Measurements from ENCODE around the gene CFAP20DC. TPM values are rescaled to one million over a fixed set of nuclear protein-coding genes. Genes with fewer than 3 reads are reported as not detected.
"Not testable (repeated sequence)": the region's sequence is repeated elsewhere in the genome, so short reads cannot be mapped to it uniquely, and the experiment has no call there.

CFAP20DC gene
- total RNA-seq, 1 donor from 2014 or later, result 8.0 TPM

DNA sequence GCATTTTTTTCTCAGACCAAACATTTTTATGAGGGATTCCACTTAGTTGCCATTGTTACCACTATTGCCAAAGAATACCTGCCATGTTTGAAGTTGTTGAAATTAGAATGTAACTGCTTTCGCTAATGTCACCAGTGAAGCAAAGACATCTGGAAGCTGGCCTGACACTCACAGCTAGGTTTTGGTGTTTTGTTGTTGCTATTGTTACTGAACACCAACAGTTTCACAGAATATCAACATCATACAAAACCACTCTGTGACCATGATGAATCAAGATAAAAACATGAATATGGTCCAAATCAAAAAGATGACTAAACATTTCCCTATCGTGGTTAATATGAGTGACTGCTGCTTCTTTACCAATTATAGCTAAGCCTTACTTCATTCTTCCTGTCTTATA, 6.9 kb upstream of the CFAP20DC start:
- TF ChIP-seq, protein P1, sequence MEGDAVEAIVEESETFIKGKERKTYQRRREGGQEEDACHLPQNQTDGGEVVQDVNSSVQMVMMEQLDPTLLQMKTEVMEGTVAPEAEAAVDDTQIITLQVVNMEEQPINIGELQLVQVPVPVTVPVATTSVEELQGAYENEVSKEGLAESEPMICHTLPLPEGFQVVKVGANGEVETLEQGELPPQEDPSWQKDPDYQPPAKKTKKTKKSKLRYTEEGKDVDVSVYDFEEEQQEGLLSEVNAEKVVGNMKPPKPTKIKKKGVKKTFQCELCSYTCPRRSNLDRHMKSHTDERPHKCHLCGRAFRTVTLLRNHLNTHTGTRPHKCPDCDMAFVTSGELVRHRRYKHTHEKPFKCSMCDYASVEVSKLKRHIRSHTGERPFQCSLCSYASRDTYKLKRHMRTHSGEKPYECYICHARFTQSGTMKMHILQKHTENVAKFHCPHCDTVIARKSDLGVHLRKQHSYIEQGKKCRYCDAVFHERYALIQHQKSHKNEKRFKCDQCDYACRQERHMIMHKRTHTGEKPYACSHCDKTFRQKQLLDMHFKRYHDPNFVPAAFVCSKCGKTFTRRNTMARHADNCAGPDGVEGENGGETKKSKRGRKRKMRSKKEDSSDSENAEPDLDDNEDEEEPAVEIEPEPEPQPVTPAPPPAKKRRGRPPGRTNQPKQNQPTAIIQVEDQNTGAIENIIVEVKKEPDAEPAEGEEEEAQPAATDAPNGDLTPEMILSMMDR (IDR thresholded peaks at IDR 0.05; ENCODE audit: unreplicated experiment), result no peak
- Mint-ChIP-seq H3K27me3 (no peaks in the 10 kb centered on the region), H3K4me3 (ENCODE audit: low read depth) (no peak overlapping the region), H3K27ac (no peak overlapping the region), H3K4me1 (ENCODE audit: low read depth) (no peaks in the 10 kb centered on the region), H3K9me3 (ENCODE audit: low read depth) (peaks cover 3% of the 10 kb centered on the region), H3K36me3 (ENCODE audit: insufficient read depth) (no peaks in the 10 kb centered on the region)
- DNase-seq (ENCODE audit: low spot score, unreplicated experiment), result no peak

DNA sequence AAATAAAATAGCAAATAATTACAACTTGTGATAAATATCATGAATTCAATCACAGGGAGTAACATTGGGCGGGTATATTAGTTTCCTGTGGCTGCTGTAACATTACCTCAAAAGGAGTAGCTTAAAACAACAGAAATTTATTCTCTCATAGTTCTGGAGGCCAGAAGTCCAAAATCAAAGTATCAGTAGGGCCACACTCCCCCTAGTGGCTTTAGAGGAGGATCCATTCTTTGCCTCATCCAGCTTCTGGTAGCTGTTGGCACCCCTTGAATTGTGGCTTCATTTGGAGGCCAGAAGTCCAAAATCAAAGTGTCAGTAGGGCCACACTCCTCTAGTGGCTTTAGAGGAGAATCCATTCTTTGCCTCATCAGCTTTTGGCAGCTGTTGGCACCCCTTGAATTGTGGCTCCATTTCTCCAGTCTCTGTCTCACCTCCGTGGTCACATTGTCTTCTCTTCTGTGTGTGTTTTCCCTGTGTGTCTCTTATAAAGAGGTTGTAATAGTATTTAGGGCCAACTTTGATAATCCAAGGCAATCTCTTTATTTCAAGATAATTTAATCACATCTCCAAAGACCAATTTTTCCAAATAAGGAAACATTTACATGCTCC, 3.1 kb upstream of the CFAP20DC start:
- no peak overlapping the region for H3K4me3 Mint-ChIP-seq (ENCODE audit: low read depth)
- peaks cover 7% of the 10 kb centered on the region for H3K4me1 Mint-ChIP-seq (ENCODE audit: low read depth)
- no peaks in the 10 kb centered on the region for H3K9me3 Mint-ChIP-seq (ENCODE audit: low read depth)
- no peak overlapping the region for H3K27ac Mint-ChIP-seq
- no peaks in the 10 kb centered on the region for H3K27me3 Mint-ChIP-seq
- DNase-seq (ENCODE audit: low spot score, unreplicated experiment), result no peak
- TF ChIP-seq, protein P1 (IDR thresholded peaks at IDR 0.05; ENCODE audit: unreplicated experiment), result peak; percentile 51
- no peaks in the 10 kb centered on the region for H3K36me3 Mint-ChIP-seq (ENCODE audit: insufficient read depth)

DNA sequence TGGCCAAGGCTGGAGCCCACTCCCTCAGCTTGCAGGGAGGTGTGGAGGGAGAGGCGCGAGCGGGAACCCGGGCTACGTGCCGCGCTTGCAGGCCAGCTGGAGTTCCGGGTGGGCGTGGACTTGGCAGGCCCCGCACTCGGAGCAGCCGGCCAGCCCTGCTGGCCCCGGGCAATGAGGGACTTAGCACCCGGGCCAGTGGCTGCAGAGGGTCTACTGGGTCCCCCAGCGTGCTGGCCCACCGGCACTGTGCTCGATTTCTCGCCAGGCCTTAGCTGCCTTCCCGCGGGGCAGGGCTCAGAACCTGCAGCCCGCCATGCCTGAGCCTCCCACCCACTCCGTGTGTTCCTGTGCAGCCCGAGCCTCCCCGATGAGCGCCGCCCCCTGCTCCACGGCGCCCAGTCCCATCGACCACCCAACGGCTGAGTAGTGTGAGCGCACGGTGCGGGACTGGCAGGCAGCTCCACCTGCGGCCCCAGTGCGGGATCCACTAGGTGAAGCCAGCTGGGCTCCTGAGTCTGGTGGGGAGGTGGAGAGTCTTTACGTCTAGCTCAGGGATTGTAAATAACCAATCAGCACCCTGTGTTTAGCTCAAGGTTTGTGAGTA, 1.1 kb upstream of the CFAP20DC start:
- H3K27me3 Mint-ChIP-seq; H3K4me3 Mint-ChIP-seq (ENCODE audit: low read depth); H3K9me3 Mint-ChIP-seq (ENCODE audit: low read depth); DNase-seq (ENCODE audit: low spot score, unreplicated experiment); H3K36me3 Mint-ChIP-seq (ENCODE audit: insufficient read depth); H3K27ac Mint-ChIP-seq: not testable (repeated sequence)
- peaks cover 11% of the 10 kb centered on the region for H3K4me1 Mint-ChIP-seq (ENCODE audit: low read depth)

DNA sequence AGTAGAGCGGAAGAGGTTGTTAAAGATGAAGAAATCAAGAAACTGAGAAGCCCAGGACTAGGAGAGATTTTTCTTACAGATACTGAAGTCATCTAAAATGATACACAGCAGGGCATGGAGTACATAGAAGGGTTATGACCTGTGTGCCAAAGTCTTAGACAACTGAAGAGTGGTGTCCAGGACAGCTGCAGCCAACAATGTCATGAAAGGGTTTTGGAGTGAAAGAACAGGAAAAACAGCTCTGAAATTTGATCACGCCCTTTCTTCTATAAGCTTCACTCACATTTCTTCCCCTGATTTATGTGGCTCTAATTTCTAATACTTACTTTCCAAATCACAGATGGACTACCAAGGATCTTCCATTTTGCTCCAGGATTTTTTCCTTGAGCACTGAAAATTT, 3.0 kb downstream of the CFAP20DC start:
- no peak for DNase-seq (ENCODE audit: low spot score, unreplicated experiment)
- no peaks in the 10 kb centered on the region for H3K27me3 Mint-ChIP-seq
- H3K36me3 Mint-ChIP-seq (ENCODE audit: insufficient read depth), result no peaks in the 10 kb centered on the region
- peaks cover 11% of the 10 kb centered on the region for H3K4me1 Mint-ChIP-seq (ENCODE audit: low read depth)
- no peaks in the 10 kb centered on the region for H3K9me3 Mint-ChIP-seq (ENCODE audit: low read depth)
- no peak overlapping the region for H3K27ac Mint-ChIP-seq
- TF ChIP-seq, protein P1 (IDR thresholded peaks at IDR 0.05; ENCODE audit: unreplicated experiment), result no peak
- H3K4me3 Mint-ChIP-seq (ENCODE audit: low read depth), result no peak overlapping the region

DNA sequence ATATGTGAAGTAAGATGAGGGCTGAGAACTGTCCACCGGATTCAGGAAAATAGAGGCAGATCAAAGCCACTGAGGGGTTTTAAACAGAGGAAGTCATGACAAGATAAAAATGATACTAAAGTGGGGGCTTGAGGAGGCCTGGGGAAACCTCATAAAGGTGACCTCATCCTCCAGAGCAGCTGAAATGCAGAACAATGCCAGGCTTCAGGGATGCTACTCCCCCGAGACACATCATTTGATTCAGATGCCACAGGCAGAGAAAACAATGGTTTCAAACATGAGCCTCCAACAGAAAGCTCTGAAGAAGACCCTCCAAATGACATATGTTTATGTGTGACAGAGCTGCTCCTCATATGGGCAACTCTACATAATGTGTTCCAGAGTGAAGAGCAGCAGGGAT, 6.4 kb downstream of the CFAP20DC start:
- no peaks in the 10 kb centered on the region for H3K9me3 Mint-ChIP-seq (ENCODE audit: low read depth)
- H3K27me3 Mint-ChIP-seq, result no peaks in the 10 kb centered on the region
- H3K36me3 Mint-ChIP-seq (ENCODE audit: insufficient read depth), result no peaks in the 10 kb centered on the region
- H3K4me3 Mint-ChIP-seq (ENCODE audit: low read depth), result no peak overlapping the region
- no peak overlapping the region for H3K27ac Mint-ChIP-seq
- TF ChIP-seq, protein P1 (IDR thresholded peaks at IDR 0.05; ENCODE audit: unreplicated experiment), result no peak
- no peak for DNase-seq (ENCODE audit: low spot score, unreplicated experiment)
- H3K4me1 Mint-ChIP-seq (ENCODE audit: low read depth), result peaks cover 9% of the 10 kb centered on the region

DNA sequence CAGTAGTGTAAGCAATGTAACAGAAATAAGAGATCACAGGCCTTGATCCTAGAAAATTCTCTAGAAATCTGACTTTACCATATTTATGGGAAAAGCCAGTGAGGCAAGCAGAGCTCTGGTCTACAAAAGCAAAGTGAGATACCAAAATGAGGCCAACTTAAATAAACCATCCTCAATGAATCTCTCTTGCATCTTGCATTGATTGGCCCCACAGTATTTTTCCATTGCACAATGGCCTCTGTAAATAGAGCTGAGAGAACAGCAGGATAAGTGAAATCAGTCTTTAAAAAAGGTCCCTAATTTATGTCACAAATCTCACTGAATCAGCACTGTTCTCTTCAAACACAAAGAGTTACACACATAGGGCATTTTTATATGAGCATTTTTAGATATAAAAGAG, 8.9 kb downstream of the CFAP20DC start:
- no peaks in the 10 kb centered on the region for H3K27me3 Mint-ChIP-seq
- H3K9me3 Mint-ChIP-seq (ENCODE audit: low read depth), result peaks cover 4% of the 10 kb centered on the region
- no peak overlapping the region for H3K4me3 Mint-ChIP-seq (ENCODE audit: low read depth)
- TF ChIP-seq, protein P1 (IDR thresholded peaks at IDR 0.05; ENCODE audit: unreplicated experiment), result no peak
- no peak for DNase-seq (ENCODE audit: low spot score, unreplicated experiment)
- H3K4me1 Mint-ChIP-seq (ENCODE audit: low read depth), result peaks cover 4% of the 10 kb centered on the region
- H3K36me3 Mint-ChIP-seq (ENCODE audit: insufficient read depth), result peaks cover 9% of the 10 kb centered on the region
- H3K27ac Mint-ChIP-seq, result peak overlapping the region; percentile 49

Data from progenitor cell of endocrine pancreas (in vitro differentiated cells).